Measurements from ENCODE around the gene ZNF710.

DNA sequence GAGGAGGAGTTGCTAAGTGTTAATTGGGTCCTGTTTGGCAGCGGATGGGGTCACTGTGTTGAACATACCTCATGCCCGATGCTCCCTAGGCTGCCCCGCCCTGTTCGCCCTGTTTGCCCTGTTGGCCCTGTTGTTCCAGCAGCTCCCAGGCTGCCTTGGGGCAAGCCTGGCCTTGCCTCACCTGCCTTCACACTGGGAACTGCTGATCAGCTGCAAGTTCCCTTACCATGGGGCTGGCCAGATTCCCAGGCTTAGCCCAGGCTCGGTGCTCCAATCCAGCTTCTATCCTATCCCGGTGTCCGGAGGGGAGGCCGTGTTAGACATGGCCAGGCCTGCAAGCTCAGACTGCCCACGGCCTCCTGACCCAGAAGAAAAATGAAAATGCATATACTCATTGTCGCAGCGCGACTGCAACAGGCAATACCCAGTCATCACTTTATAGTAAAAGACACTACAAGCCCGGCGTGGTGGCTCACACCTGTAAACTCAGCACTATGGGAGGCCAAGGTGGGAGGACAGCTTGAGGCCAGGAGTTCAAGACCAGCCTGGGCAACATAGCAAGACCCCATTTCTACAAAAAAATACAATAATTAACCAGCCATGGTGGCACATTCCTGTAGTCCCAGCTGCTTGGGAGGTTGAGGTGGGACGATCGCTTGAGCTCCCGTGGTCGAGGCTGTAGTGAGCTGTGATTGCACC lies 42.9 kb upstream of the ZNF710 start:
- TF ChIP-seq, protein P1, sequence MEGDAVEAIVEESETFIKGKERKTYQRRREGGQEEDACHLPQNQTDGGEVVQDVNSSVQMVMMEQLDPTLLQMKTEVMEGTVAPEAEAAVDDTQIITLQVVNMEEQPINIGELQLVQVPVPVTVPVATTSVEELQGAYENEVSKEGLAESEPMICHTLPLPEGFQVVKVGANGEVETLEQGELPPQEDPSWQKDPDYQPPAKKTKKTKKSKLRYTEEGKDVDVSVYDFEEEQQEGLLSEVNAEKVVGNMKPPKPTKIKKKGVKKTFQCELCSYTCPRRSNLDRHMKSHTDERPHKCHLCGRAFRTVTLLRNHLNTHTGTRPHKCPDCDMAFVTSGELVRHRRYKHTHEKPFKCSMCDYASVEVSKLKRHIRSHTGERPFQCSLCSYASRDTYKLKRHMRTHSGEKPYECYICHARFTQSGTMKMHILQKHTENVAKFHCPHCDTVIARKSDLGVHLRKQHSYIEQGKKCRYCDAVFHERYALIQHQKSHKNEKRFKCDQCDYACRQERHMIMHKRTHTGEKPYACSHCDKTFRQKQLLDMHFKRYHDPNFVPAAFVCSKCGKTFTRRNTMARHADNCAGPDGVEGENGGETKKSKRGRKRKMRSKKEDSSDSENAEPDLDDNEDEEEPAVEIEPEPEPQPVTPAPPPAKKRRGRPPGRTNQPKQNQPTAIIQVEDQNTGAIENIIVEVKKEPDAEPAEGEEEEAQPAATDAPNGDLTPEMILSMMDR (IDR thresholded peaks at IDR 0.05) = no peak
- no peak for TF ChIP-seq POLR2A (IDR thresholded peaks at IDR 0.05)
